ENCODE data around the gene ATP6V0E2.

ATP6V0E2 gene

GRCh38 chr7:149838992-149839408 lies 34.8 kb upstream of the ATP6V0E2 start:
- DNase-seq (ENCODE audit: low read depth) = no peak

- no peak for DNase-seq (ENCODE audit: low read depth)
These were observed 33.8 kb upstream of the ATP6V0E2 start for GRCh38 chr7:149839933-149840332.

GRCh38 chr7:149843566-149843965 lies 30.2 kb upstream of the ATP6V0E2 start:
- DNase-seq (ENCODE audit: low read depth) = no peak

GRCh38 chr7:149844445-149844844 lies 29.3 kb upstream of the ATP6V0E2 start:
- no peak for DNase-seq (ENCODE audit: low read depth)

GRCh38 chr7:149845257-149845980 lies 28.4 kb upstream of the ATP6V0E2 start:
- DNase-seq (ENCODE audit: low read depth) = no peak

- no peak for DNase-seq (ENCODE audit: low read depth)
These were observed 27.7 kb upstream of the ATP6V0E2 start for GRCh38 chr7:149846021-149846420.

GRCh38 chr7:149846436-149847046 lies 27.2 kb upstream of the ATP6V0E2 start:
- DNase-seq (ENCODE audit: low read depth) = no peak

- no peak for DNase-seq (ENCODE audit: low read depth)
These were observed 24.6 kb upstream of the ATP6V0E2 start for GRCh38 chr7:149849174-149849573.

- DNase-seq (ENCODE audit: low read depth) = no peak
These were observed 23.7 kb upstream of the ATP6V0E2 start for GRCh38 chr7:149850007-149850594.

GRCh38 chr7:149850716-149851115 lies 23.1 kb upstream of the ATP6V0E2 start:
- DNase-seq (ENCODE audit: low read depth) = no peak

- no peak for DNase-seq (ENCODE audit: low read depth)
These were observed 22.3 kb upstream of the ATP6V0E2 start for GRCh38 chr7:149851449-149851848.

- DNase-seq (ENCODE audit: low read depth) = no peak
These were observed 20.6 kb upstream of the ATP6V0E2 start for GRCh38 chr7:149853157-149853556.

GRCh38 chr7:149854611-149855360 lies 19.0 kb upstream of the ATP6V0E2 start:
- no peak for DNase-seq (ENCODE audit: low read depth)

- no peak for DNase-seq (ENCODE audit: low read depth)
These were observed 18.1 kb upstream of the ATP6V0E2 start for GRCh38 chr7:149855361-149856305.

- no peak for DNase-seq (ENCODE audit: low read depth)
These were observed 17.2 kb upstream of the ATP6V0E2 start for GRCh38 chr7:149856583-149856982.

GRCh38 chr7:149859369-149859768 lies 14.4 kb upstream of the ATP6V0E2 start:
- no peak for DNase-seq (ENCODE audit: low read depth)

- no peak for DNase-seq (ENCODE audit: low read depth)
These were observed 13.9 kb upstream of the ATP6V0E2 start for GRCh38 chr7:149859876-149860275.

- DNase-seq (ENCODE audit: low read depth) = no peak
These were observed 12.7 kb upstream of the ATP6V0E2 start for GRCh38 chr7:149860821-149861727.

- no peak for DNase-seq (ENCODE audit: low read depth)
These were observed 12.1 kb upstream of the ATP6V0E2 start for GRCh38 chr7:149861728-149862045.

GRCh38 chr7:149862156-149862555 lies 11.6 kb upstream of the ATP6V0E2 start:
- no peak for DNase-seq (ENCODE audit: low read depth)

- no peak for DNase-seq (ENCODE audit: low read depth)
These were observed 10.3 kb upstream of the ATP6V0E2 start for GRCh38 chr7:149863500-149863899.

Measured in stimulated activated CD8-positive, alpha-beta memory T cell treated with anti-CD3 and anti-CD28 coated beads, Interleukin-15, amount 100 ng/mL, for 24 hours (primary cell).